Measurements from ENCODE around the gene APLP1.

APLP1 gene

DNA sequence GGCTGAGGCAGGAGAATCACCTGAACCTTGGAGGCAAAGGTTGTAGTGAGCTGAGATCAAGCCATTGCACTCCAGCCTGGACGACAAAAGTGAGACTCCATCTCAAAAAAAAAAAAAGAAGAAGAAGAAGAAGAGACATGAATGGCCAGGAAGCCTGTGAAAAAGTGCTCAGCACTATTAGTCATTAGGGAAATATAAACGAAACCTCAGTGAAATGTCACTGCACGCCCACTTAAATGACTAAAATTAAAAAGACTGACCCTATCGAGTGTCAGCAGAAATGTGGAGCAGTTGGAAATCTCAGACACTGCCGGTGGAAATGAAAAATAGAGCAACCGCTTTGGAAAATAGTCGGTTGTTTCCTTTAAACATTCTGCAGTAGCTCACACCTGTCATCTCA is 45.2 kb downstream of the APLP1 start:
- no peak for TF ChIP-seq ZNF274 (IDR thresholded peaks at IDR 0.05; ENCODE audit: low read depth, low read length)
- H3K4me3 ChIP-seq (ENCODE audit: low read length) = no peak overlapping the region

DNA sequence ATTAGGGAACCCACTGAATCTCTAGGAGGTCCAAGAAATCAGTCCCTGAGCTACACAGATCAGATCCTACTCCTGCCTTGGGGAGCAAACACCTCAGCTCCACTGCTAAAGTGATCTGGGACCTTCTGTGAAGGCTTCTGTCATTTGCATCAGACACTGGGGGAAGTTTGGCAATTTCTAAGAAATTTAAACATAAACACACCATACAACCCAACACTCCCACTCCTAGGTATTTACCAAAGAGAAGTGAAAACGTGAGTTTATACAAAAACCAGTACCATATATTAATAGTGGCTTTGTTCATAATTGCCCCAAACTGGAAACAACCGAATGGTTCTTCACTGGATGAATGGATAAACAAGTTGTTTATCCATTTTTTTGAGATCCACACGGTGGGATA is 47.1 kb downstream of the APLP1 start:
- TF ChIP-seq ZNF274 (IDR thresholded peaks at IDR 0.05; ENCODE audit: low read depth, low read length) = no peak
- H3K4me3 ChIP-seq (ENCODE audit: low read length) = no peak overlapping the region

DNA sequence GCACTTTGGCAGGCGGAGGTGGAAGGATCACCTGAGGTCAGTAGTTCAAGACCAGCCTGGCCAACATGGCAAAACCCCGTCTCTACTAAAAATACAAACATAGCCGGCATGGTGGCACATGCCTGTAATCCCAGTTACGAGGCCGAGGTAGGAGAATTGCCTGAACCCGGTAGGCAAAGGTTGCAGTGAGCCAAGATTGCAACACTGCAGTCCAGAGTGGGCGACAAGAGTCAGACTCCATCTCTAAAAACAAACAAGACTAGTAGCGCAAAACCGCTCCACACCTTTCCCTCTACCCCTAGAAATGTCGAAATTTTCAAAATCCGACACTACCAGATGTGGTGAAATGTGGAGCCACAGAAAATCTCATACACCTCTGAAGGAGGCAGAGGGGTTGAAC is 50.9 kb downstream of the APLP1 start:
- TF ChIP-seq ZNF274 (IDR thresholded peaks at IDR 0.05; ENCODE audit: low read depth, low read length) = no peak
- no peak overlapping the region for H3K4me3 ChIP-seq (ENCODE audit: low read length)

DNA sequence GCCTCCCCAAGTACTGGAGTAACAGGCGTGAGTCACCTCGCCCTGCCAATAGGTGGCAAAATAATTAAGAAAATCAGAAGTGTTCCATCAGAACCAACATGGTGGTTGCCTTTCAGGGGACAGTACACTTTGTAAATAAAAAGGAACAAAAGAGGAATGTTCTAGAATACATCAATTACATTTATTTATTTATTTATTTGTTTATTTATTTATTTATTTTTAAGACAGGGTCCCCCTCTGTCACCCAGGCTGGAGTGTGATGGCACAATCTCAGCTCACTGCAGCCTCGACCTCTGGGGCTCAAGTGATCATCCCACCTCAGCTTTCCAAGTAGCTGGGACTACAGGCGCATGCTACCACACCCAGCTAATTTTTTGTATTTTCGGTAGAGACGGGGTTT is 52.6 kb downstream of the APLP1 start:
- no peak for TF ChIP-seq ZNF274 (IDR thresholded peaks at IDR 0.05; ENCODE audit: low read depth, low read length)
- no peak overlapping the region for H3K4me3 ChIP-seq (ENCODE audit: low read length)

DNA sequence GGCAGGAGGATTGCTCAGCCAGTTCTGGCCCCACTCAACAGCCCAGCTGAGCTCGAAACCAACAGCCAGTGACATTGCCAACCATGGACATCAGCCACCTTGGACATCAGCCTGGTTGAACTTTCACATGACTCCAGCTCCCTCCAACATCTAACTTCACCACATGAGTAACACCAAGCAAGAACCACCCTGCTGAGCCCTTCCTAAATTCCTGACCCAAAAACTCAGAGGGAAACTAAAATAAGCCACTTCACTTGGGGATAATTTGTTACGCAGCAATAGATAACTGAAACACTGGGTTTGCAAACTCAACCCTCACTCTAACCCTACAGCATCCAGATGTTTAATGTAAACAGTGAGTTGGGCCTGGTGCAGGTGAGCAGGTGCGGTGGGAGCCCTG is 57.1 kb downstream of the APLP1 start:
- H3K4me3 ChIP-seq (ENCODE audit: low read length) = no peak overlapping the region
- no peak for TF ChIP-seq ZNF274 (IDR thresholded peaks at IDR 0.05; ENCODE audit: low read depth, low read length)

DNA sequence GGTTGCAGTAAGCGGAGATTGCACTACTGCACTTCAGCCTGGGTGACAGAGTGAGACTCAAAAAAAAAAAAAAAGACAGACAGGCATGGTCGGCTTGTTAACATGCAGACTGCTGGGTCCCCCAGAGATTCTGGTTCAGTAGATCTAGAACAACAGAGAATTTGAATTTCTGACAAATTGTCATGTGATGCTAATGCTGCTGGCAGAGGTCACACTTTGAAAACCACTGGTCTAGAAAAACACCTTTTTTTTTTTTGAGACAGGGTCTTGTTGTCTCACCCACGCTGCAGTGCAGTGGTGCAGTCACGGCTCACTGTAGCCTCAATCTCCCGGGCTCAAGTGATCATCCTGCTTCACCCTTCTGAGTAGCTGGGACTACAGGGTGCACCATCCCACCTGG is 60.1 kb downstream of the APLP1 start:
- no peak overlapping the region for H3K4me3 ChIP-seq (ENCODE audit: low read length)
- no peak for TF ChIP-seq ZNF274 (IDR thresholded peaks at IDR 0.05; ENCODE audit: low read depth, low read length)
